Regular cardiac myocyte (primary cell): Measurements from ENCODE around the gene OR7C2. TPM values are rescaled to one million over a fixed set of nuclear protein-coding genes. Genes with fewer than 3 reads are reported as not detected.

Source experiments
- total RNA-seq: library from RNA; depleted of rRNA; stranded (reverse); fragments of >200 nt; gene quantifications from 2 replicates; pipeline ENCODE4 v1.2.3, GENCODE V29; 2014

Gene OR7C2
- total RNA-seq, result not detected in 2 replicates

GRCh38 chr19:14941189-14941588, at the start of gene OR7C2:
Gene OR7C2 (plus strand): TSS chr19:14941489. CDS start chr19:14941489, 0 bp downstream.

GRCh38 chr19:14979476-14980255, 38.4 kb downstream of the OR7C2 start, which contains the start of gene SLC1A6:
Gene SLC1A6 (minus strand): TSS chr19:14979864. CDS start chr19:14972910, 6,954 bp downstream.

Other genes with a start within 250 kb of the OR7C2 start
- under 0.01 and 2.9 TPM in 2 replicates for gene ADGRE2, start 162.9 kb upstream of the OR7C2 start, total RNA-seq
- not detected in 2 replicates for gene OR7A5, start 106.3 kb upstream of the OR7C2 start, total RNA-seq
- not detected in 2 replicates for gene OR7C1, start 106.3 kb upstream of the OR7C2 start, total RNA-seq
- gene OR7A10, start 92.6 kb upstream of the OR7C2 start, total RNA-seq, result not detected in 2 replicates
- gene OR7A17, start 55.4 kb upstream of the OR7C2 start, total RNA-seq, result not detected in 2 replicates
- not detected in 2 replicates for gene SLC1A6, start 38.4 kb downstream of the OR7C2 start, total RNA-seq
- not detected in 2 replicates for gene CASP14, start 108.0 kb downstream of the OR7C2 start, total RNA-seq
- gene OR1I1, start 140.7 kb downstream of the OR7C2 start, total RNA-seq, result not detected in 2 replicates
- gene SYDE1, start 165.9 kb downstream of the OR7C2 start, total RNA-seq, result 23.4 and 33.4 TPM in 2 replicates